Measurements from ENCODE around the gene MZT1. TPM values are rescaled to one million over a fixed set of nuclear protein-coding genes. Genes with fewer than 3 reads are reported as not detected.
"Not testable (repeated sequence)": the region's sequence is repeated elsewhere in the genome, so short reads cannot be mapped to it uniquely, and the experiment has no call there.

MZT1 gene
- total and polyA plus RNA-seq, 8 donors = 8.7 to 22.3 (median 19.0) TPM

GRCh38 chr13:72740015-72740414, 12.6 kb upstream of the MZT1 start:
- no peak for ATAC-seq
- H3K36me3 ChIP-seq = peaks cover 0 to 41% of the 10 kb centered on the region in 2 donors
- TF ChIP-seq CTCF (IDR thresholded peaks at IDR 0.05) = no peak
- no peak overlapping the region for H3K4me3 ChIP-seq
- no peak for DNase-seq
- intact Hi-C loops (cut with DNase I) = no loop called here
- no peaks in the 10 kb centered on the region for H3K4me1 ChIP-seq
- H3K27ac ChIP-seq = no peak overlapping the region
- no peaks in the 10 kb centered on the region for H3K9me3 ChIP-seq
- H3K27me3 ChIP-seq = no peaks in the 10 kb centered on the region

GRCh38 chr13:72737033-72737432, 9.6 kb upstream of the MZT1 start:
- DNase-seq = no peak
- Histone ChIP-seq H3K4me1 (no peaks in the 10 kb centered on the region), H3K9me3 (no peaks in the 10 kb centered on the region), H3K27me3 (no peaks in the 10 kb centered on the region), H3K27ac (no peak overlapping the region), H3K36me3 (peaks cover 0 to 43% of the 10 kb centered on the region in 2 donors), H3K4me3 (no peak overlapping the region)
- no peak for ATAC-seq
- intact Hi-C loops (cut with DNase I) = no loop called here
- TF ChIP-seq CTCF (IDR thresholded peaks at IDR 0.05) = no peak

- Histone ChIP-seq H3K36me3 (peaks cover 0 to 11% of the 10 kb centered on the region in 2 donors), H3K4me3 (peak overlapping the region; percentile 78 to 96), H3K4me1 (peaks cover 6 to 27% of the 10 kb centered on the region in 2 donors), H3K27me3 (no peaks in the 10 kb centered on the region), H3K9me3 (no peaks in the 10 kb centered on the region), H3K27ac (peak overlapping the region in 1 of 2 donors; percentile 79)
- ATAC-seq = no peak
- DNase-seq = no peak
- intact Hi-C loops (cut with DNase I) = no loop called here
- no peak for TF ChIP-seq CTCF (IDR thresholded peaks at IDR 0.05)
Measured at GRCh38 chr13:72728290-72728605, 819 bp upstream of the MZT1 start.

GRCh38 chr13:72726726-72727416, 558 bp downstream of the MZT1 start:
- peak overlapping the region; percentile 78 to 96 for H3K4me3 ChIP-seq
- H3K9me3 ChIP-seq = no peaks in the 10 kb centered on the region
- H3K36me3 ChIP-seq = no peaks in the 10 kb centered on the region
- TF ChIP-seq CTCF (IDR thresholded peaks at IDR 0.05) = no peak
- H3K27me3 ChIP-seq = no peaks in the 10 kb centered on the region
- intact Hi-C loops (cut with DNase I) = no loop called here
- H3K4me1 ChIP-seq = peaks cover 6 to 27% of the 10 kb centered on the region in 2 donors
- DNase-seq (peak in 2 of 4 donors; percentile 12 to 89), ATAC-seq (peak; percentile 47)
- peak overlapping the region; percentile 51 to 79 for H3K27ac ChIP-seq

- ATAC-seq; H3K36me3 ChIP-seq; H3K27me3 ChIP-seq; intact Hi-C loops (cut with DNase I); H3K9me3 ChIP-seq; H3K27ac ChIP-seq: not testable (repeated sequence)
- Histone ChIP-seq H3K4me1 (peaks cover 6 to 27% of the 10 kb centered on the region in 2 donors), H3K4me3 (peak overlapping the region in 1 of 2 donors; percentile 78)
- peak in 1 of 4 donors; percentile 32 for DNase-seq
Measured at GRCh38 chr13:72726185-72726584, 1.2 kb downstream of the MZT1 start.

- Histone ChIP-seq H3K4me3 (no peak overlapping the region), H3K4me1 (no peaks in the 10 kb centered on the region), H3K36me3 (peaks cover 0 to 61% of the 10 kb centered on the region in 2 donors), H3K27ac (no peak overlapping the region), H3K27me3 (no peaks in the 10 kb centered on the region), H3K9me3 (peaks cover 0 to 8% of the 10 kb centered on the region in 2 donors)
- ATAC-seq (no peak), DNase-seq (no peak)
- intact Hi-C loops (cut with DNase I) = no loop called here
- TF ChIP-seq CTCF (IDR thresholded peaks at IDR 0.05) = no peak
Measured at GRCh38 chr13:72716776-72717175, 10.7 kb downstream of the MZT1 start.

Measured in left lung (tissue), 10 donors.